Testis (tissue), 2 donors: ENCODE measurements around the gene KCTD10.

Source experiments
- CTCF ChIP-seq, 3 experiments: fragments of 450-650 bp in 2 of 3; fragments of 200-600 bp in 1 of 3; sonication (generic) in 1 of 3; IDR thresholded peaks; one replicate each; pipeline ENCODE4 v1.5.1; 2016 to 2019; ENCODE audit warnings: antibody characterized with exemption in 3 of 3, mild to moderate bottlenecking in 2 of 3, moderate library complexity in 1 of 3
- POLR2A ChIP-seq: fragments of 450-650 bp; IDR thresholded peaks from one replicate; pipeline ENCODE4 v1.6.1; 2017; ENCODE audit warnings: antibody characterized with exemption, mild to moderate bottlenecking, moderate library complexity

DNA sequence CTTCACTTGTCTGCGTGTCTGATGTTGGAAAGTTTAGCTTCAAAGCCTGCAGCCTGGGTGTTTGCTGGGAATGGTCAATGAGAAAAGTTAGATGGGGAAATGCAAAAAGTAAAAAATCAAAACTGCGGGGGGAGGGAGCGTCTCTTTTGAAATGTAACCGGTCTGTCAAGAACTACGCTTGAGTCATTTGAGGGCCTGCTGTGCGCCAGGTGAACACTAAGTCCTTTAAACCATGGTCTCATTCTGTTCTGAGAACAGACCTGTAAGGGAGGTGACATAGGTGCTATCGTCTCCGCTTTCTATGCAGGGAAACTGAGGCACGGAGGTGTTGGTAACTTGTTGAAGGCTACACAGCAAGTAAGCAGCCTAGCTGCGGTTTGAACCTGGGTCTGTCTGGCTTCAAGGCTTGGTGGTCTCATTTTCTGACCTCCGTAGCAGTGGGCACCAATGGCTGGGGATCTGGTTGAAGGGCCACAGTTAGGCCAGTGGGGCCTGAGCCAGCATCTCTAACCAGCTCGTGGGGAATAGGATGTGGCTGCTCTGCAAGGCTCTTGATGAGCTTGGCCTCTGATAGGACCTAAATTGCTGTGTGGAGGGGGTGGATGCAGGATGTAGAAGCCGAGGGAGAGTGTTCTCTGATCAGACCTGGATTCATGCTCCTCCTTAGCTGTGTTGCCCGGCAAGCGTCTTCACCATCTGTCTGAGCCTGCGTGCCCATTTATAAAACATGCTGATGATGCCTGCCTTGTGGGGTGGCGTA is 41.5 kb downstream of the KCTD10 start:
- TF ChIP-seq POLR2A (no peak), CTCF (IDR thresholded peaks at IDR 0.05) (no peak)
